Measurements from ENCODE around the gene ZFHX3.

ZFHX3 gene

DNA sequence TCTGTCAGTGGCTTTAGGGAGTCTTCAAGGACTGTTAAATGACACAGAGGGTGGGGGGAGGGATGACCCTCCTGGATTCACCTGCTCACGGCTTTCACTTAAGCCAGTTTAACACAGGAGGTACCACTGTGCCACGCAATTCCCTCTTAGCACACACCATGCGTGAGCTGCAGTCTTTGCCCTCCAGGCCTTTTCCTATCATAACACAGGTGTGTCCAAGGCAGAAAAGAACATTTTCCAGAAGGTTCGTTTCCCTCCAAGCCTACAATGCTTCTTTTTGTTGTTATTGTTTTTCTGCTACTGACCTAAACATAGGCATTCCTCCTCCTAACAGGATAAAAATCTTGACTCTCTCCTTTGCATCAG lies 1.1 kb downstream of the ZFHX3 start:
- peaks cover 84% of the 10 kb centered on the region for H3K4me1 ChIP-seq
- H3K9me3 ChIP-seq: no peaks in the 10 kb centered on the region
- H3K4me3 ChIP-seq: peak overlapping the region; percentile 65
- in situ Hi-C loops (cut with MboI; ENCODE audit: low sequenced_read_pairs): no loop called here
- H3K27me3 ChIP-seq (ENCODE audit: low read depth): no peaks in the 10 kb centered on the region
- no peak for DNase-seq (ENCODE audit: low spot score in 2 of 2)
- H3K36me3 ChIP-seq (replicated peaks): no peaks in the 10 kb centered on the region

DNA sequence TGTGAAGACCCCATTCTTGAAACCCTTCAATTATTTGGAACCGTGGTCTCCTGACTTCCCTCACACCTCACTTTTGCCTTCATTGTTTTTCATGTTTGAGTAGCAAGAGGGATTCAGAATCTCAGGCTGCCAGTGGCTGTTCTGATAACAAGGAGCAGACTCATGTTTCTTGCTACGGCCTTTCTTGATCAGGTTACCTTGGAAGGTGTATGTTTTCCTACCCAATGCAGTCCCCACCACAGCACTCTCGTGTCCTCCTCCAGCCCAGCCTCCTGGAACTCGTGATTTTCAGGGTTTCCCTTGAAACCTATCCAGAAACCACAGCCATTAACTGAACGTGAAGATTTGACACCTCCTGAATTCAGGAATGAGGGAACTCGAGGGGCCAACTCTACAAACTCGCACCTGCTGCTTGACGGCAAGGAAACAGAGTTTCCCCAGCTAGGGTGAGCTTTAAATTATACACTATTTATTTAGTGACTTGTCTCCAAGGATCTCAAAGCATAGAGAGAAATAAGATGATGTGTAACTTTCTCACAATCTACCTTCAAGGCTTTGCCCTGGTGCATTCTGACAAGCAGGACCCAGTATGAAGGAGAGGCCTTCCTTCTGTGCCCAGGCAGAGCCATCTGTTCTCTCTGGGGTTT lies 1.6 kb downstream of the ZFHX3 start:
- Histone ChIP-seq H3K36me3 (replicated peaks) (no peaks in the 10 kb centered on the region), H3K9me3 (no peaks in the 10 kb centered on the region), H3K4me3 (peak overlapping the region; percentile 65), H3K4me1 (peaks cover 84% of the 10 kb centered on the region), H3K27me3 (ENCODE audit: low read depth) (no peaks in the 10 kb centered on the region)
- in situ Hi-C loops (cut with MboI; ENCODE audit: low sequenced_read_pairs): no loop called here
- DNase-seq (ENCODE audit: low spot score in 2 of 2): no peak

DNA sequence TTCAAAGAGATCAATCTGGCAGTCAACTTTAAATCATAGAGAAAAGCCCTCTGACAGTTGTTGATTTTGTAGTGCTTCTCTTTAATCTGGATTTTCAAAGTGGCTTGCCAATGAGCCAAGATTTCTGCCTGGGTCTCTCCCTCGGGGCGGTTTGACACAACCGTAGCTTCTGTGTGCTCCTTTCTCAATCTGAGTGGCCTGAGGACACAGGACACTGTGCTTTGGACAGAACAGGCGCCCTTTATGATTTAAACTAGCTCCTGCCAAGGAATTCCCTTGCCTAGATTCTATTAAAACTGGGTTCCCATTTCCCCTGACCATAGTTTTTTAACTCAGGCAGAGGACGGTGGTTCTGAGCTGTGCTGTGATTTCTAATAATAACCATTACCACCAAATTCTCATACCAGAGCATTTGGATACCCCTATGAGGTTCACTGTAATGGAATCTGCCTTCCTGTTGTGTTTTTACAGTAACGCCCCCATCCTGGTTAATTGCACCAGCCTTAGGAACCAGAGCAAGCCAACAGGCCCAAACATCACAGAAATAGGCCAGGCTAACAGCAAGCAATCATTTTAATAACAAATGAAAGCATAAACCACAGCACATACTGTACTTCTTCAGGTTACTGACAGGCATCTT lies 4.0 kb downstream of the ZFHX3 start:
- H3K9me3 ChIP-seq: no peaks in the 10 kb centered on the region
- in situ Hi-C loops (cut with MboI; ENCODE audit: low sequenced_read_pairs): no loop called here
- no peaks in the 10 kb centered on the region for H3K27me3 ChIP-seq (ENCODE audit: low read depth)
- no peak overlapping the region for H3K4me3 ChIP-seq
- no peaks in the 10 kb centered on the region for H3K36me3 ChIP-seq (replicated peaks)
- peak; percentile 69 to 72 for DNase-seq (ENCODE audit: low spot score in 2 of 2)
- peaks cover 84% of the 10 kb centered on the region for H3K4me1 ChIP-seq

DNA sequence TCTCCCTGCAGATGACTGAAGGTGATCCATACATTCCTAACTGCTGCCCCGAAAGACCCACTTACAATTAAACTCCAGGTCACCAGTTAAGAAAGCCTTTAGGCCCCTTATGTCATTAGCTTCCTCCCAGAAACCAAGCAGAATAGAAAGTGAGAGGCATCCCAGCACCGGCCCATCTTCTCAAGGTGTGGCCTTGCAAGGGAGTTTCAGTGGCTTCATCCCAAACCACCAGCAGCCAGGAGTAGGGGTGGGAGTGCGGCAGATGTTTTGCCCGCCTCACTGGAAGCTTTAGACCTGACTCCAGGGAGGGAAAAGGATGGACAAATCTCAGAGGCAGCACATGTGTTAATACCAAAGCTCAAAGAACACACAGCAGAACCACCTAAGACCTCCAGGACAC lies 5.1 kb downstream of the ZFHX3 start:
- Histone ChIP-seq H3K9me3 (no peaks in the 10 kb centered on the region), H3K36me3 (replicated peaks) (no peaks in the 10 kb centered on the region), H3K4me1 (peaks cover 91% of the 10 kb centered on the region), H3K4me3 (no peak overlapping the region), H3K27me3 (ENCODE audit: low read depth) (no peaks in the 10 kb centered on the region)
- in situ Hi-C loops (cut with MboI; ENCODE audit: low sequenced_read_pairs): no loop called here
- DNase-seq (ENCODE audit: low spot score in 2 of 2): no peak

DNA sequence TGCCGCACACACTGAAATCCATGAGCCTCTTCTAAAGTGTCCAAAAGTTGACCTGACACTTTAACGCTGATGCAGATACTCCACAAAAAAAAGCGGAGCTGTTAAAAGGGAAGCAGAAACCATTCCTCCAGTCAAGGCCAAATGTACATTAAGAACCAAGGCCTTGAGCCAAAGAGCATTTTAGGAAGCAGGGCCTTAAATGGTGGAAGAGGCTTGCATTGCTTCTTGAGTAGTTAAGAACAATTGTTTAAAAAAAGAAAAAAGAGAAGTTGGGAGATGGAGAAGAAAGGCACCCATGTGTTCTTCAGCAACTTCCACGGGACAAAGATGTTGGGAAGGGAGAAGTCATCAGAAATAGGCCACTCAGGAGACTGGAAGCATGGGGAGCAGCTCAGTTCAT lies 6.3 kb downstream of the ZFHX3 start:
- H3K4me1 ChIP-seq: peaks cover 95% of the 10 kb centered on the region
- H3K9me3 ChIP-seq: no peaks in the 10 kb centered on the region
- no peak overlapping the region for H3K4me3 ChIP-seq
- DNase-seq (ENCODE audit: low spot score in 2 of 2): no peak
- in situ Hi-C loops (cut with MboI; ENCODE audit: low sequenced_read_pairs): no loop called here
- H3K36me3 ChIP-seq (replicated peaks): no peaks in the 10 kb centered on the region
- H3K27me3 ChIP-seq (ENCODE audit: low read depth): no peaks in the 10 kb centered on the region

GRCh38 chr16:73040735-73041402 lies 7.1 kb downstream of the ZFHX3 start:
- Histone ChIP-seq H3K4me1 (peaks cover 91% of the 10 kb centered on the region), H3K9me3 (no peaks in the 10 kb centered on the region), H3K36me3 (replicated peaks) (no peaks in the 10 kb centered on the region), H3K4me3 (no peak overlapping the region), H3K27me3 (ENCODE audit: low read depth) (no peaks in the 10 kb centered on the region)
- in situ Hi-C loops (cut with MboI; ENCODE audit: low sequenced_read_pairs): no loop called here
- DNase-seq (ENCODE audit: low spot score in 2 of 2): no peak

GRCh38 chr16:73040136-73040535 lies 7.8 kb downstream of the ZFHX3 start:
- H3K4me1 ChIP-seq: peaks cover 94% of the 10 kb centered on the region

GRCh38 chr16:73037845-73038570 lies 9.9 kb downstream of the ZFHX3 start:
- Histone ChIP-seq H3K36me3 (replicated peaks) (no peaks in the 10 kb centered on the region), H3K4me3 (no peak overlapping the region), H3K9me3 (no peaks in the 10 kb centered on the region), H3K27me3 (ENCODE audit: low read depth) (no peaks in the 10 kb centered on the region), H3K4me1 (peaks cover 92% of the 10 kb centered on the region)
- in situ Hi-C loops (cut with MboI; ENCODE audit: low sequenced_read_pairs): no loop called here
- no peak for DNase-seq (ENCODE audit: low spot score in 2 of 2)

More at GRCh38 chr16:73040136-73040535, 7.8 kb downstream of the ZFHX3 start:
- Histone ChIP-seq H3K36me3 (replicated peaks) (no peaks in the 10 kb centered on the region), H3K4me3 (no peak overlapping the region), H3K9me3 (no peaks in the 10 kb centered on the region), H3K27me3 (ENCODE audit: low read depth) (no peaks in the 10 kb centered on the region)
- peak; percentile 86 to 94 for DNase-seq (ENCODE audit: low spot score in 2 of 2)
- in situ Hi-C loops (cut with MboI; ENCODE audit: low sequenced_read_pairs): no loop called here

- no peaks in the 10 kb centered on the region for H3K36me3 ChIP-seq (replicated peaks)
- peak in 1 of 2 experiments; percentile 51 for DNase-seq (ENCODE audit: low spot score in 2 of 2)
- no peaks in the 10 kb centered on the region for H3K27me3 ChIP-seq (ENCODE audit: low read depth)
- no peaks in the 10 kb centered on the region for H3K9me3 ChIP-seq
- in situ Hi-C loops (cut with MboI; ENCODE audit: low sequenced_read_pairs): no loop called here
- peaks cover 92% of the 10 kb centered on the region for H3K4me1 ChIP-seq
- no peak overlapping the region for H3K4me3 ChIP-seq
These were observed 10.6 kb downstream of the ZFHX3 start for GRCh38 chr16:73037331-73037745.

GRCh38 chr16:73036074-73036826 lies 11.7 kb downstream of the ZFHX3 start:
- peak; percentile 91 to 98 for DNase-seq (ENCODE audit: low spot score in 2 of 2)
- peak overlapping the region; percentile 4 for H3K4me3 ChIP-seq
- in situ Hi-C loops (cut with MboI; ENCODE audit: low sequenced_read_pairs): no loop called here
- H3K36me3 ChIP-seq (replicated peaks): no peaks in the 10 kb centered on the region
- H3K4me1 ChIP-seq: peaks cover 94% of the 10 kb centered on the region
- H3K27me3 ChIP-seq (ENCODE audit: low read depth): no peaks in the 10 kb centered on the region
- no peaks in the 10 kb centered on the region for H3K9me3 ChIP-seq

DNA sequence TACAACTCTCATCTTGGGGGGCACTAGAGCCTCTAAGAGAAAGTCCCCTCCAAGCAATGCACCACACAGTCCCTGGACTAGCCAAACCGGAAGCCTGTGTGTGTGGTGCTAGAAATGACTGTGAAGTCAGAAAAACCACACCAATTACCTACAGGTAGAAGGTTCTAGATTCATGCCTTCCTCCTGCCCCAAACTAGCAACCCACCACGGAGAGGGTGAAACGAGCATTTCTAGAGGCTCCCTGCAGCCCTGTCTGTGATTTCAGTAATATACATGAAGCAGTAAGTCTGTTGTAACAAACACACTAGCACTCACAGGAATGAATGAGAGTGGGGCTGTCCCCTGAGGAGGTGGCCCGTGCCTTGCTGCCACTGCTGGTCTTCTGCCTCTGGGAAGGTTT lies 13.6 kb downstream of the ZFHX3 start:
- no peaks in the 10 kb centered on the region for H3K27me3 ChIP-seq (ENCODE audit: low read depth)
- DNase-seq (ENCODE audit: low spot score in 2 of 2): no peak
- no peak overlapping the region for H3K4me3 ChIP-seq
- no peaks in the 10 kb centered on the region for H3K9me3 ChIP-seq
- no peaks in the 10 kb centered on the region for H3K36me3 ChIP-seq (replicated peaks)
- H3K4me1 ChIP-seq: peaks cover 80% of the 10 kb centered on the region
- in situ Hi-C loops (cut with MboI; ENCODE audit: low sequenced_read_pairs): no loop called here

GRCh38 chr16:73033271-73033998 lies 14.5 kb downstream of the ZFHX3 start:
- DNase-seq (ENCODE audit: low spot score in 2 of 2): peak; percentile 94
- no peaks in the 10 kb centered on the region for H3K9me3 ChIP-seq
- no peaks in the 10 kb centered on the region for H3K36me3 ChIP-seq (replicated peaks)
- no peaks in the 10 kb centered on the region for H3K27me3 ChIP-seq (ENCODE audit: low read depth)
- no peak overlapping the region; the same call in 1 of the 2 replicates for H3K4me3 ChIP-seq
- in situ Hi-C loops (cut with MboI; ENCODE audit: low sequenced_read_pairs): no loop called here
- peaks cover 77% of the 10 kb centered on the region for H3K4me1 ChIP-seq
